Thymus (tissue), 11 donors: ENCODE measurements around the gene ZDHHC16. TPM values are rescaled to one million over a fixed set of nuclear protein-coding genes. Genes with fewer than 3 reads are reported as not detected.

Experiments used
- DNase-seq, 9 donors: peaks; one replicate each; pipeline ENCODE4 v3.0.0-alpha.2; 2013; ENCODE audit warnings: low spot score in 9 of 9, low read depth in 6 of 9, missing footprints in 1 of 9
- H3K27ac ChIP-seq, 2 donors: one replicate each; pipeline ENCODE4 v1.5.1; 2013; ENCODE audit warnings: control low read depth in 1 of 2, low read depth in 1 of 2, low read length in 1 of 2, mild to moderate bottlenecking in 1 of 2, moderate library complexity in 1 of 2
- H3K27me3 ChIP-seq, 2 donors: one replicate each; pipeline ENCODE4 v1.5.1; 2013; ENCODE audit warnings: low read length in 1 of 2; ENCODE audit not compliant: control insufficient read depth in 2 of 2, insufficient read depth in 1 of 2
- H3K36me3 ChIP-seq, 2 donors: one replicate each; pipeline ENCODE4 v1.5.1; 2013; ENCODE audit warnings: low read length in 1 of 2, mild to moderate bottlenecking in 1 of 2, moderate library complexity in 1 of 2; ENCODE audit not compliant: control insufficient read depth in 2 of 2, insufficient read depth in 2 of 2
- H3K4me1 ChIP-seq, 2 donors: one replicate each; pipeline ENCODE4 v1.5.1; 2013; ENCODE audit warnings: low read length in 2 of 2; ENCODE audit not compliant: control insufficient read depth in 2 of 2, insufficient read depth in 2 of 2
- H3K4me3 ChIP-seq, 2 donors: one replicate each; pipeline ENCODE4 v1.5.1; 2013; ENCODE audit warnings: low read length in 2 of 2, control low read depth in 1 of 2, mild to moderate bottlenecking in 1 of 2
- H3K9me3 ChIP-seq, 2 donors: one replicate each; pipeline ENCODE4 v1.5.1; 2013; ENCODE audit warnings: low read length in 1 of 2, mild to moderate bottlenecking in 1 of 2; ENCODE audit not compliant: control insufficient read depth in 2 of 2, insufficient read depth in 1 of 2
- WGBS: extraction: QIAGEN DNeasy Blood & Tissue Kit; methylation state at CpG from one replicate; pipeline ENCODE4 v1.1.7; 2013; 5-methylcytosine and 5-hydroxymethylcytosine counted together
- polyA plus RNA-seq: library from polyadenylated mRNA; stranded (reverse); fragments of 200-250 nt; gene quantifications from one replicate; pipeline ENCODE4 v1.2.3, GENCODE V29; 2013
- total RNA-seq: library from RNA; stranded (reverse); fragments of 120-200 nt; gene quantifications from one replicate; pipeline ENCODE4 v1.2.4, GENCODE V29; 2013
- donor health status: healthy.

The ZDHHC16 gene
- total and polyA plus RNA-seq, 2 donors, result 20.8 to 24.4 TPM

- Histone ChIP-seq H3K9me3 (no peaks in the 10 kb centered on the region), H3K27ac (peak overlapping the region; percentile 48 to 85), H3K4me1 (peaks cover 17 to 31% of the 10 kb centered on the region in 2 donors), H3K36me3 (peaks cover 17 to 38% of the 10 kb centered on the region in 2 donors), H3K27me3 (no peaks in the 10 kb centered on the region), H3K4me3 (peak overlapping the region; percentile 65 to 82)
- no peak for DNase-seq
- WGBS, result 41% methylated on average over 34 of the region's 34 CpGs
Measured at GRCh38 chr10:97426776-97427570, 19.0 kb upstream of the ZDHHC16 start.

GRCh38 chr10:97427571-97428179 is 18.3 kb upstream of the ZDHHC16 start:
- H3K9me3 ChIP-seq, result no peaks in the 10 kb centered on the region
- no peak for DNase-seq
- peaks cover 17 to 31% of the 10 kb centered on the region in 2 donors for H3K4me1 ChIP-seq
- H3K27me3 ChIP-seq, result no peaks in the 10 kb centered on the region
- peak overlapping the region; percentile 65 to 82 for H3K4me3 ChIP-seq
- H3K36me3 ChIP-seq, result peaks cover 21 to 40% of the 10 kb centered on the region in 2 donors
- H3K27ac ChIP-seq, result peak overlapping the region; percentile 53 to 85
- WGBS, result 84% methylated on average over 9 of the region's 9 CpGs

- no peaks in the 10 kb centered on the region for H3K9me3 ChIP-seq
- no peak overlapping the region for H3K4me3 ChIP-seq
- DNase-seq, result no peak
Measured at GRCh38 chr10:97428572-97428981, 17.4 kb upstream of the ZDHHC16 start.

GRCh38 chr10:97434055-97434454 is 11.9 kb upstream of the ZDHHC16 start:
- Histone ChIP-seq H3K36me3 (peaks cover 63 to 82% of the 10 kb centered on the region in 2 donors), H3K4me1 (no peaks in the 10 kb centered on the region), H3K27ac (no peak overlapping the region), H3K4me3 (no peak overlapping the region), H3K9me3 (no peaks in the 10 kb centered on the region), H3K27me3 (no peaks in the 10 kb centered on the region)
- no peak for DNase-seq

More at GRCh38 chr10:97428572-97428981, 17.4 kb upstream of the ZDHHC16 start:
- WGBS, result 87% methylated on average over 4 of the region's 4 CpGs
- Histone ChIP-seq H3K27ac (no peak overlapping the region), H3K4me1 (peaks cover 17 to 28% of the 10 kb centered on the region in 2 donors), H3K27me3 (no peaks in the 10 kb centered on the region), H3K36me3 (peaks cover 24 to 44% of the 10 kb centered on the region in 2 donors)

GRCh38 chr10:97434557-97434956 is 11.4 kb upstream of the ZDHHC16 start:
- H3K27me3 ChIP-seq, result no peaks in the 10 kb centered on the region
- peaks cover 68 to 83% of the 10 kb centered on the region in 2 donors for H3K36me3 ChIP-seq
- H3K4me1 ChIP-seq, result no peaks in the 10 kb centered on the region
- DNase-seq, result no peak
- H3K27ac ChIP-seq, result no peak overlapping the region
- H3K9me3 ChIP-seq, result no peaks in the 10 kb centered on the region
- WGBS, result 100% methylated on average over 1 of the region's 1 CpG
- H3K4me3 ChIP-seq, result no peak overlapping the region

- no peaks in the 10 kb centered on the region for H3K27me3 ChIP-seq
- no peak overlapping the region for H3K4me3 ChIP-seq
- peaks cover 69 to 78% of the 10 kb centered on the region in 2 donors for H3K36me3 ChIP-seq
- H3K27ac ChIP-seq, result no peak overlapping the region
- no peak for DNase-seq
- no peaks in the 10 kb centered on the region for H3K4me1 ChIP-seq
- WGBS, result 98% methylated on average over 6 of the region's 6 CpGs
- H3K9me3 ChIP-seq, result no peaks in the 10 kb centered on the region
Measured at GRCh38 chr10:97435211-97435610, 10.8 kb upstream of the ZDHHC16 start.

GRCh38 chr10:97442277-97442676 is 3.7 kb upstream of the ZDHHC16 start:
- no peak for DNase-seq
- H3K27me3 ChIP-seq, result no peaks in the 10 kb centered on the region
- no peak overlapping the region for H3K4me3 ChIP-seq
- 98% methylated on average over 1 of the region's 1 CpG for WGBS
- peaks cover 17 to 39% of the 10 kb centered on the region in 2 donors for H3K36me3 ChIP-seq
- H3K9me3 ChIP-seq, result peaks cover 0 to 5% of the 10 kb centered on the region in 2 donors
- no peak overlapping the region for H3K27ac ChIP-seq
- H3K4me1 ChIP-seq, result peaks cover 15 to 19% of the 10 kb centered on the region in 2 donors

- Histone ChIP-seq H3K4me1 (peaks cover 18 to 21% of the 10 kb centered on the region in 2 donors), H3K9me3 (peaks cover 0 to 5% of the 10 kb centered on the region in 2 donors), H3K36me3 (peaks cover 8 to 25% of the 10 kb centered on the region in 2 donors), H3K27me3 (no peaks in the 10 kb centered on the region), H3K27ac (no peak overlapping the region), H3K4me3 (no peak overlapping the region)
- 95% methylated on average over 1 of the region's 1 CpG for WGBS
- no peak for DNase-seq
Measured at GRCh38 chr10:97444212-97444611, 1.8 kb upstream of the ZDHHC16 start.

- Histone ChIP-seq H3K27ac (peak overlapping the region; percentile 19 to 62), H3K9me3 (peaks cover 0 to 5% of the 10 kb centered on the region in 2 donors), H3K27me3 (no peaks in the 10 kb centered on the region), H3K4me3 (peak overlapping the region; percentile 74 to 88), H3K36me3 (peaks cover 3 to 20% of the 10 kb centered on the region in 2 donors), H3K4me1 (peaks cover 18 to 21% of the 10 kb centered on the region in 2 donors)
- 4% methylated on average over 13 of the region's 13 CpGs for WGBS
- no peak for DNase-seq
Measured at GRCh38 chr10:97445357-97445721, 636 bp upstream of the ZDHHC16 start.
